ENCODE measurements around the gene ARFGAP1.

GRCh38 chr20:63298731-63299312, 26.2 kb downstream of the ARFGAP1 start:
- TF ChIP-seq EZH2 (IDR thresholded peaks at IDR 0.05) (no peak), POLR2AphosphoS5 (IDR thresholded peaks at IDR 0.05; ENCODE audit: borderline replicate concordance, low read depth, low read length) (no peak)
